Calu3 (cell line): ENCODE measurements around the gene PKD2L2. TPM values are rescaled to one million over a fixed set of nuclear protein-coding genes. Genes with fewer than 3 reads are reported as not detected.

Experiments
- Bru-seq: library from RNA; stranded (reverse); fragments of 400-500 nt; gene quantifications from one replicate; lab custom pipeline; 2021; lab: Mats Ljungman, UMichigan
- BruChase-seq, 2 experiments: library from RNA; stranded (reverse); fragments of 400-500 nt; gene quantifications; one replicate each; lab custom pipeline; 2021; lab: Mats Ljungman, UMichigan
- BruUV-seq: library from RNA; stranded (reverse); fragments of 400-500 nt; replicated peaks from 2 replicates; lab custom pipeline; 2021; lab: Mats Ljungman, UMichigan
- CTCF ChIA-PET: fragments of 300-600 bp; sonication (Branson Sonifier 250); formaldehyde crosslinking; loops from one replicate; lab custom pipeline; 2022; ENCODE audit warnings: antibody characterized with exemption; lab: Charles Lee
- DNase-seq: peaks from one replicate; pipeline ENCODE4 v3.0.0; 2022
- H3K27ac Mint-ChIP-seq: one replicate; pipeline ENCODE4 v1.8.0; 2022; ENCODE audit warnings: mixed read lengths; ENCODE audit not compliant: unreplicated experiment
- H3K27me3 Mint-ChIP-seq: one replicate; pipeline ENCODE4 v1.8.0; 2022; ENCODE audit warnings: mixed read lengths; ENCODE audit not compliant: unreplicated experiment
- H3K36me3 Mint-ChIP-seq: one replicate; pipeline ENCODE4 v1.8.0; 2022; ENCODE audit warnings: mild to moderate bottlenecking, moderate library complexity, mixed read lengths; ENCODE audit not compliant: insufficient read depth, unreplicated experiment
- H3K4me1 Mint-ChIP-seq: one replicate; pipeline ENCODE4 v1.8.0; 2022; ENCODE audit warnings: mild to moderate bottlenecking, low read depth, mixed read lengths; ENCODE audit not compliant: unreplicated experiment
- H3K4me3 Mint-ChIP-seq: one replicate; pipeline ENCODE4 v1.8.0; 2022; ENCODE audit warnings: mild to moderate bottlenecking, low read depth, moderate library complexity, mixed read lengths; ENCODE audit not compliant: unreplicated experiment
- H3K9me3 Mint-ChIP-seq: one replicate; pipeline ENCODE4 v1.8.0; 2022; ENCODE audit warnings: low read depth, mixed read lengths; ENCODE audit not compliant: unreplicated experiment
- intact Hi-C: fragments of 100-400 bp; cut with micrococcal nuclease; formaldehyde crosslinking; loops from one replicate; pipeline ENCODE4 v1.10.0; 2022; ENCODE audit not compliant: unreplicated experiment
- long read RNA-seq: library from polyadenylated mRNA; stranded (forward); transcript quantifications from one replicate; pipeline ENCODE4 v2.0.0, GENCODE V29; 2022
- total RNA-seq: library from RNA; stranded (reverse); gene quantifications from 2 replicates; pipeline ENCODE4 v1.2.3, GENCODE V29; 2022
- TF ChIP-seq, protein P1 (sequence below): fragments of 200-600 bp; IDR thresholded peaks from one replicate; pipeline ENCODE4 v1.8.0; 2022; ENCODE audit warnings: antibody characterized with exemption; ENCODE audit not compliant: unreplicated experiment

The PKD2L2 gene
- total RNA-seq (not detected in 2 replicates), Bru-seq, nascent RNA (percentile 14 among the genes with signal in this experiment), BruChase-seq, experiment 1, labeled RNA remaining after a 6-hour chase (percentile 3 among the genes with signal in this experiment), BruChase-seq, experiment 2, labeled RNA remaining after a 2-hour chase (percentile 7 among the genes with signal in this experiment)
- long read RNA-seq, partial matches to known transcripts = 0 of 5 reads
- long read RNA-seq, other reads (novel, unspliced or antisense) = 5 of 5 reads

DNA sequence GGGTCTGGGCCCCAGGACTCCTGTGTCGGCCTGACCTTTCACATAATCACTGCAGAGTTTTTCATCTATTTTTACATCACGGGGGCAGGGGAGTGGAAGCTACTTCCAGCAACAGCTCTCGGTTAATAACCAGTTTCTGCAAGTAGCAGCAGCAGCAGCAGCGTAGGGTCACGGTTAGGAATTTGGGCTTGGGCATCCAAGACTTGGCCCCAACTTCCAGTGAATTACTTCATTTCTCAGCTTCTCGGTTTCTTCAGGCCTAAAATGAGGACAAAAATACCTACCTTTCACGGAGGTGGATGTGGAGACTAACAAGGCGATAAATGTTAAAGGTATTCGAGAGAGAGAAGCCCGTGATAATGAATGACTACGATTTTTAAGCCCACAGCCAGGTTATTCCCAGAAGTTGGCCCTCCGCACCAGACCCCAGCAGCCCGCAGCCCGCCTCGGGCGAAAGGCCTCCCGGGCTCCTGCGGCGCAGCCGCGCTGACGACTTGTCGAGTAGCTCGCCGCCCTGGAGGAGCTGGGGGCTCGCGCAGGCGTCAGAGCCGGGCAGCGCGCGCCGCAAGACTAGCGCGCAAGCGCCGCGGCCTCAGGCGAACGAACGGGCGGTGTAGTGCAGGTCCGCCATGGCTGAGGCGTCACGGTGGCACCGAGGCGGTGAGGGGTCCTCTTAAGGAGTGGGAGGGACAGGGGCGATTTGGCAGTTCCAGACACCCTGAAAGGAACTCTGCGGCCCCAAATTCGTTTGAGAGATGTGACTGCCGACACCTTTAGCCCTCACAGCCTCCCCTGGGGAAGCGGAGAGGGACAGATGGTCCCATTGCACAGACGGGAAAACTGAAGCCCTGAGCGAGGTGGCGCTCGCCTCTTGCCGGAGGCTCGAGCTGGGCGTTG is at the start of gene PKD2L2:
Gene PKD2L2 (plus strand): TSS at position 595 of the 897 bp plus-strand sequence. CDS start 35 bp downstream, at position 630.
- TSS peak; percentile 80 for BruUV-seq
- CTCF ChIA-PET = interaction anchor here (0.6 to 1.9 kb wide), 5 partner anchors 12 to 110 kb away, joined by 3 to 5 read pairs (median 3); no protein-coding TSS in a partner anchor
- H3K9me3 Mint-ChIP-seq = no peaks in the 10 kb centered on the region
- H3K36me3 Mint-ChIP-seq = no peaks in the 10 kb centered on the region
- peak; percentile 67 for DNase-seq
- H3K4me3 Mint-ChIP-seq = peak within 1 kb of the TSS; percentile 66
- TF ChIP-seq, protein P1, sequence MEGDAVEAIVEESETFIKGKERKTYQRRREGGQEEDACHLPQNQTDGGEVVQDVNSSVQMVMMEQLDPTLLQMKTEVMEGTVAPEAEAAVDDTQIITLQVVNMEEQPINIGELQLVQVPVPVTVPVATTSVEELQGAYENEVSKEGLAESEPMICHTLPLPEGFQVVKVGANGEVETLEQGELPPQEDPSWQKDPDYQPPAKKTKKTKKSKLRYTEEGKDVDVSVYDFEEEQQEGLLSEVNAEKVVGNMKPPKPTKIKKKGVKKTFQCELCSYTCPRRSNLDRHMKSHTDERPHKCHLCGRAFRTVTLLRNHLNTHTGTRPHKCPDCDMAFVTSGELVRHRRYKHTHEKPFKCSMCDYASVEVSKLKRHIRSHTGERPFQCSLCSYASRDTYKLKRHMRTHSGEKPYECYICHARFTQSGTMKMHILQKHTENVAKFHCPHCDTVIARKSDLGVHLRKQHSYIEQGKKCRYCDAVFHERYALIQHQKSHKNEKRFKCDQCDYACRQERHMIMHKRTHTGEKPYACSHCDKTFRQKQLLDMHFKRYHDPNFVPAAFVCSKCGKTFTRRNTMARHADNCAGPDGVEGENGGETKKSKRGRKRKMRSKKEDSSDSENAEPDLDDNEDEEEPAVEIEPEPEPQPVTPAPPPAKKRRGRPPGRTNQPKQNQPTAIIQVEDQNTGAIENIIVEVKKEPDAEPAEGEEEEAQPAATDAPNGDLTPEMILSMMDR = no peak
- intact Hi-C loops = no loop called here
- no peaks in the 10 kb centered on the region for H3K27me3 Mint-ChIP-seq
- peak within 1 kb of the TSS; percentile 67 for H3K27ac Mint-ChIP-seq
- H3K4me1 Mint-ChIP-seq = peaks cover 17% of the 10 kb centered on the region

DNA sequence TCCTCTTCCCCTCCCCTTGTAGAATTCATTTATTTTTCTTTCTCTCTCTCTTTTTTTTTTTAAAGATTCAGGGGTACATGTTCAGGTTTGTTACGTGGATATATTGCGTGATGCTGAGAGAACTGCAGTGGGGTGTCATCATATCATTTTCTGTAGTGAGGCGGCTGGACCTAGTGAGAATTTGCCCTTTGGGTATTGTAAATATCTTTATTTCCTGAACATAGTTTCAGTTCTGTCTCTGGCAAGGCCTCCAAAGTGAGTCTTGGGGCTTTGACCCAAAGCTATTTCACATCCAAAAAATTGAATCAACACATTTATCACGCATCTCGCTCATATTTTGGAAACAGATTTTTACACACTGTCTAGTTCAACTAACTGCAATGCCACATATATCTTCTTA is 47.0 kb upstream of the PKD2L2 start:
- Mint-ChIP-seq H3K9me3 (no peaks in the 10 kb centered on the region), H3K4me1 (peaks cover 23% of the 10 kb centered on the region), H3K27me3 (no peaks in the 10 kb centered on the region), H3K4me3 (no peak overlapping the region), H3K27ac (no peak overlapping the region), H3K36me3 (no peaks in the 10 kb centered on the region)
- intact Hi-C loops = no loop called here
- CTCF ChIA-PET = no interaction called here
- DNase-seq = no peak
- TF ChIP-seq, protein P1 = no peak
- BruUV-seq = no TSS peak

DNA sequence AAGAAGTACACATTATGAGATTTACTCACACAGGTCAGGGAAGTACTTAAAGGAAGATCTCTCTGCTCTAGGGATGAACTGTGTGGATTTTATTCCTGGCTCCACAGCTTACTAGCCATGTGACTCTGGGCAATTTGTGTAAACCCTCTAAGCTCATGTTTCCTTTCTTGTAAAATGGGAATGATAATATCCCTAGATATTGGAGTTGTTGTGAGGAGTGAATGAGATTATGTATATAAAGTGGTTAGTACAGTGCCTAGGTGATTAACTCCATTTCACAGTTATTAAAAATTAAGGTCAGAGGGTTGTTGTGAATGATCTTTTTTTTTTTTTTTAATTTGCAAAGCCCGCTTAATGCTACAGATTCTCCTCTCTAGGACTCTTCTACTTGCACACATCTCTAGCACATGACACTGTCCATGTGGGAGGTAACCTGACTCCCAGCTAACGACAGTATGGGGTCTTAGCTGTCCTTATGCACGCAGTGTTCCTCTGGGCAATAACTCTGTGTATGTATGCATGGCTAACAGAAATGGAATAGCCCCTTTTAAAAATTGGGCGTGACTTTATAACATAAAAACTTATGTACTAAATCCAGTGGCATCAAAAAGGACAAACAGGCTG is 45.5 kb upstream of the PKD2L2 start:
- BruUV-seq = no TSS peak
- Mint-ChIP-seq H3K4me1 (peaks cover 12% of the 10 kb centered on the region), H3K4me3 (no peak overlapping the region), H3K36me3 (no peaks in the 10 kb centered on the region), H3K9me3 (no peaks in the 10 kb centered on the region), H3K27ac (no peak overlapping the region), H3K27me3 (no peaks in the 10 kb centered on the region)
- intact Hi-C loops = no loop called here
- CTCF ChIA-PET = no interaction called here
- TF ChIP-seq, protein P1 = no peak
- no peak for DNase-seq

DNA sequence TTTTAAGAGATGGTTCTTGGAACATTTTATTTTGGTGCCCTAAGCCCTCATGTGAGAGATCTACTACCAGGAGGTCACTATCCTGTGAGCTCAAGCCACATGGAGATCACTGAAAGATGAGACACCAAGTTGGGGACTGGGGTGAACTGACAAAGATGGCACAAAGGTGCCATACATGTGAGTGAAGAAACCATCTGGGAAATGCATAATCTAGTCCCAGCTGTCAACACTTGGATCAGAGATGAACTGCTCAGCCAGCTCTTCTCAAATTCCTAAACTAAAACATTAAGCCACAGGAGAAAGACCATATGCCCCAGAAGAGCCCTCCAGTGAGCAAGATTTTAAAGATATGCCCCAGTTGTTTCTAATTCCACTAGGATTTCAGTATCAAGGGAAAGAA is 43.8 kb upstream of the PKD2L2 start:
- intact Hi-C loops = no loop called here
- no TSS peak for BruUV-seq

More for the DNA sequence above, 43.8 kb upstream of the PKD2L2 start:
- TF ChIP-seq, protein P1 = no peak
- CTCF ChIA-PET = interaction anchor here (0.7 kb wide), 1 partner anchor 29 kb away, joined by 3 read pairs; no protein-coding TSS in a partner anchor
- no peak for DNase-seq
- Mint-ChIP-seq H3K27ac (no peak overlapping the region), H3K4me1 (no peaks in the 10 kb centered on the region), H3K4me3 (no peak overlapping the region), H3K36me3 (no peaks in the 10 kb centered on the region), H3K27me3 (no peaks in the 10 kb centered on the region), H3K9me3 (no peaks in the 10 kb centered on the region)
